Measurements from ENCODE around the gene ITPKB.
A peak's percentile ranks its signal among the peaks of the same experiment; 100 is the strongest.
"Not testable (repeated sequence)": the region's sequence is repeated elsewhere in the genome, so short reads cannot be mapped to it uniquely, and the experiment has no call there.

ITPKB gene

DNA sequence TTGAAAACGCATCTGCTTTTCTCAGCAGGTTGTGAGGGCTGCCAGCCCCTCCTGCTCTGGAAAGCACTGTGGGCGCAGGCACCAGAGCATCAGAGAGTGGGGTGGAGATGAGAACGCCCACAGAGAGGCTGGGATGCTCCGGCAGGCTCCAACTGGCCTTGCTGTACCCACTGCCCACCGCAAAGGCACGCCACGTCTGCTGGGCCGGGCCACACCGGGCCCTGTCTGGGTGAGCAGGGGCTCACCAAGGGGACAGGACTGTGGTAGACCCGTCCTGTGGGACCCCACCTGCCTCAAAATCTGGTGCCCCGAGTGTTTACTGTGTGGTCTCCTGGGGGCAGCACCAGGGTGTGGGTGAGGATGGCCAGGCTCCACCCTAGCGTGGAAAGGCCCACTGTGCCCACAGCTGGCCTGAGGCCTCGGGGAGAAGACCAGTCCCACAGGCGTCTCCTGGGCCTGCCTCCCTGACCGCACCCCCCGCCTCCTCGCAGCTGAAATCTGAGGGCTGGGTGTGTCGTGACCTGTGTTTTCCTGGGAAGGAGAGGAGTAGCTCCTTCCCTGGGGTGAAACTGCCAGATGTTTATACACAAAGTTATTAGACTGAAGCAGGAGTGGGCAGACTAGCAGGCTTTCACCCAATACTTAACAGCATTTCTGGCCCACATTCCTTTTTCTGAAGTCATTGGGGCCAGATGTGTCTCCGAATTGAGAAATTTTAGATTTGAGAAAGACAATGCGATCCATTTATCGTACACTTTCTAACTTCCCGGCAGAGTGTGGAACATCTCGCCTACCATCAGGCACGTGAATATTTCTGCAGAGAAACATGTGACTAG is 136.7 kb downstream of the ITPKB start:
- H3K4me3 ChIP-seq (ENCODE audit: low read length) = peak overlapping the region; percentile 39
- TF ChIP-seq, protein P1, sequence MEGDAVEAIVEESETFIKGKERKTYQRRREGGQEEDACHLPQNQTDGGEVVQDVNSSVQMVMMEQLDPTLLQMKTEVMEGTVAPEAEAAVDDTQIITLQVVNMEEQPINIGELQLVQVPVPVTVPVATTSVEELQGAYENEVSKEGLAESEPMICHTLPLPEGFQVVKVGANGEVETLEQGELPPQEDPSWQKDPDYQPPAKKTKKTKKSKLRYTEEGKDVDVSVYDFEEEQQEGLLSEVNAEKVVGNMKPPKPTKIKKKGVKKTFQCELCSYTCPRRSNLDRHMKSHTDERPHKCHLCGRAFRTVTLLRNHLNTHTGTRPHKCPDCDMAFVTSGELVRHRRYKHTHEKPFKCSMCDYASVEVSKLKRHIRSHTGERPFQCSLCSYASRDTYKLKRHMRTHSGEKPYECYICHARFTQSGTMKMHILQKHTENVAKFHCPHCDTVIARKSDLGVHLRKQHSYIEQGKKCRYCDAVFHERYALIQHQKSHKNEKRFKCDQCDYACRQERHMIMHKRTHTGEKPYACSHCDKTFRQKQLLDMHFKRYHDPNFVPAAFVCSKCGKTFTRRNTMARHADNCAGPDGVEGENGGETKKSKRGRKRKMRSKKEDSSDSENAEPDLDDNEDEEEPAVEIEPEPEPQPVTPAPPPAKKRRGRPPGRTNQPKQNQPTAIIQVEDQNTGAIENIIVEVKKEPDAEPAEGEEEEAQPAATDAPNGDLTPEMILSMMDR (conservative IDR thresholded peaks at IDR 0.05; ENCODE audit: low read length) = no peak
- peak; percentile 98 for DNase-seq (ENCODE audit: low read depth)

DNA sequence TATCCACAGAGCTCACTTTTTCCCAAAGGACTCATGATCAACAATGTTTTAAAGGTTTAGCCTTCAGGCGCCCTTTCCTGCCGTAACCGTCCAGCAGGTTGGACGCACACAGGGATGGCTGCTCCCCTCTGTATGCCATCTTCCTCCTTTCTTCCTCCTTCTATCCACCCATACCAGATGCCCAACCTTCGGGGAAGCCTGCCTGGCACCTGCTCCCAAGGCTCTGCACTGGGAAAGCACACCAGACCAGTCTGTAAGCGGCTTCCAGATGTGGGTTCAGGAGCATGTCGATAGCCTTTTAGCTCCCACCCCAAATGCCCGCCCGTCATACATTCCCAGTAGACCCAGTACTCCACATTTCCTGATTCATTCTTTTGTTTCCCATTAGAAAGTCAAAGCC is 137.6 kb downstream of the ITPKB start:
- TF ChIP-seq, protein P1 (conservative IDR thresholded peaks at IDR 0.05; ENCODE audit: low read length) = no peak
- DNase-seq (ENCODE audit: low read depth) = no peak

DNA sequence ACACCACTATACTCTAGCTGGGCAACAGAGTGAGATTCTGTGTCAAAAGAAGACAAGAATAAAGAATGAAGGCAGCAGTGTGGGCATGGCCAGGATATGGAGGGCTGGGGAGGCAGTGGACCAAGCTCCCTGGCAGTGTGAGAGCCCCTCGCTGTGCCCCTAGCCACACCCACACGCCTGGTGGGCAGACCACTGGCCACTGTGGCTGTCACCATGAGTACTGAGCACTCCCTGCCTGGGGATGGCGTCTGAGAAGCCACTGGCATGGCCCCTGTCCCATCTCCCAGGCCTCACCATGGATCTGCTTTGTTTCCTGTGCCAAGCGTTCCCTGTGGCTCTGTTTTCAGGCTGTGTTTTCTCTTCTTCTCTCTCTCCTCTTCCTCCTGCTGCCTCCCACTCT is 138.8 kb downstream of the ITPKB start:
- H3K4me3 ChIP-seq (ENCODE audit: low read length) = no peak overlapping the region
- TF ChIP-seq, protein P1 (conservative IDR thresholded peaks at IDR 0.05; ENCODE audit: low read length) = no peak
- no peak for DNase-seq (ENCODE audit: low read depth)

More for the DNA sequence above, 137.6 kb downstream of the ITPKB start:
- H3K4me3 ChIP-seq (ENCODE audit: low read length) = no peak overlapping the region

DNA sequence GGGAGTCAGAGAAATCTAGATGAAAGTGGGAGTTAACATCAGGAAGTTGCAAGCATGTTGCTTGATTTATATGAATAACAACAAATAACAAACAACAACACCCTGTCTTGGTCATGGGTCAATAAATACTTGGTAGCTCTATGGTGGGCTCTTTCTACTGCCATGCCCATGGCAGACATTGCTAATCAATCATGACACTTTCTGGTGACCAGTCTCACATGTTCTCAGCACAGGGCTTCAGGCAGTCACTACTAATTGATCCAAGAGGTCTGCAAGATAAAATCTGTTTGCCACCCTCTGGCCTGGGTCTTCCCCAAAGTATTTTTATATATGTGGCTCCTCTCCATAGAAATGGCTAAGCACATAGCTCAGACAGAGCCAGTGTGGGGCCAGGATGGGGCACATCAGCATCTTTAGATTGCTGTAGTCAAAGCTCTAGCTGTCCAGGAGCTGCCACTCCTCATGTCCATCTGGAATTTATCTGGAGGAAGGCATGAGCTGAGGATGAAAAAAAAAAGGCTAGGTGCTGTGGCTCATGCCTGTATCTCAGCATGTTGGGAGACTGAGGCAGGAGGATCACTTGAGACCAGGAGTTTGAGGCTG is 139.3 kb downstream of the ITPKB start:
- TF ChIP-seq, protein P1 (conservative IDR thresholded peaks at IDR 0.05; ENCODE audit: low read length) = no peak
- H3K4me3 ChIP-seq (ENCODE audit: low read length) = no peak overlapping the region
- DNase-seq (ENCODE audit: low read depth) = no peak

DNA sequence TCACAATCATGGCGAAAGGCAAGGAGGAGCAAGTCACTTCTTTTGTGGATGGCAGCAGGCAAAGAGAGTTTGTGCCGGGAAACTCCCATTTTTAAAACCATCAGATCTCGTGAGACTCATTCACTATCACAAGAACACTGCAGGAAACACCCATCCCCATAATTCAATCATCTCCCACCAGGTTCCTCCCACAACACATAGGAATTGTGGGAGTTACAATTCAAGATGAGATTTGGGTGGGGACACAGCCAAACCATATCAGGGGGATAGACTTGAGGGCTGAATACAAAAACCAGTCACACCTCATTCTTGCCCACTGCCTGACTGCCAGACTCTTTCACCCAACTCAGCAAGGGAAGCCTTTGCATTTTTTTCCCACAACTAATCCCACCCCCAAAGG is 140.1 kb downstream of the ITPKB start:
- not testable (repeated sequence) for DNase-seq (ENCODE audit: low read depth)

DNA sequence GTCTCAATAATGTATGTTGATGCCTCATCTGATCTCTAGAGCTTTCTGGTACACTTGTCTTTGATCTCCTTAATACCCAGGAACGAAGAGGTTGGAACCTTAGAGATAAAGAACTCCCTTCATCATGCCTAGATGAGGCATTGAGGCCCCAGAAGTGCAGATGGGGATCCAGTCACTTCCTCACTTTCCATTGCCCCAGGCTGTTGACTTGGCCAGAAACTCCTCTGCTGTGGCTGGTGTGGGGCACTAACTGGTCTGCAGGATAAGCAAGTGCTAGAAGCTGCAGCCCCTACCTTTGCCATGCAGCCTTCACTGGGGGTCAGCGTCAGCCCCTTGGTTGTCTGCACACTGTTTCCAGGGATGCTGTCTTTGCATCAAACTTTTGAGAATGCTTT is 140.6 kb downstream of the ITPKB start:
- DNase-seq (ENCODE audit: low read depth) = no peak
- TF ChIP-seq, protein P1 (conservative IDR thresholded peaks at IDR 0.05; ENCODE audit: low read length) = no peak
- H3K4me3 ChIP-seq (ENCODE audit: low read length) = no peak overlapping the region

More for the DNA sequence above, 140.1 kb downstream of the ITPKB start:
- not testable (repeated sequence) for H3K4me3 ChIP-seq (ENCODE audit: low read length)

DNA sequence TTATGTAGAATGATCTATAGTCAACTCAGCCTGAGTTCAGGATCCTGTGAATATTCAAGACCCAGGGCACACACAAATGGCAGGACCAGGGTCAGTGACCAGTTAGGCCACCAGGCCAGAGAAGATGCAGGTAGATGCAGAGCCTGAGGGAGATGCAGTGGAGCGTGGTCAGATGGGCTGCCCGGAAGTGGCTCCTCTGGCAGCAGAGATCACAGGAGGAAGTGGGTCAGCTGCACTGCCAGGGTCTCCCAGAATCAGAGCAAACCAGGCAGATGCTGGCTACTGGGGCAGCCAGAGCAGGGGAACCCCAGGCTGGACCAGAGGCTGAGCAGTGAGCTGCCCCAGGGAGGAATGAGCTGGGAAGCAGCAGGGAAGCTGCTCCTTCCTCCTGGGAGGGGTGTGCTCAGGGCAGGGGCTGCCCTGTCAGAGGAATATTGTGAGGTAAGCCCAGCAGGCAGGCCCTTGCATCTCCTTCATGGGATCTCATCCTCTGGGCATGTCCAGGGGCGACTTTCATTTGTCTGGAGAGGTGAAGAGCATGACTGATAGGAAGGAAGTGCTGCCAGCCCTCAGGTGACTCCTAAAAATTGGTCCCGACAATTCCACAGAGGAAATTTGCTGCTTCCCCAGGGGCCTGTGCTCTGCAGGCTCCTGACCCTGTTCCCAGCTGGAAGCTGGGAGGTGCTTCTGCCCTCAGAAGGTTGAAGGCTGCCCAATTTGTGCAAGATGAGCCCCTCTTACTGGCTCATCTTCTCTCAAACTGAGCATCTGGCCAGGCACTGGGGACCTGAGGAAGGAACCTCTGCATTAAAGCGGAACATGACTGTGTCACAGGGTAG is 141.2 kb downstream of the ITPKB start:
- TF ChIP-seq, protein P1 (conservative IDR thresholded peaks at IDR 0.05; ENCODE audit: low read length) = no peak
- DNase-seq (ENCODE audit: low read depth) = no peak
- H3K4me3 ChIP-seq (ENCODE audit: low read length) = no peak overlapping the region
